ENCODE data around the gene KCNK6. TPM values are rescaled to one million over a fixed set of nuclear protein-coding genes. Genes with fewer than 3 reads are reported as not detected.
"Not testable (repeated sequence)": the region's sequence is repeated elsewhere in the genome, so short reads cannot be mapped to it uniquely, and the experiment has no call there.

Gene KCNK6
- total and polyA plus RNA-seq, 9 donors: 2.0 to 4.4 (median 2.8) TPM

- no peak for DNase-seq
- Histone ChIP-seq H3K27ac (ENCODE audit: low read length) (no peak overlapping the region), H3K36me3 (ENCODE audit: control insufficient read depth, insufficient read depth, low read length) (no peaks in the 10 kb centered on the region), H3K9me3 (replicated peaks; ENCODE audit: control insufficient read depth, low read depth, low read length) (no peaks in the 10 kb centered on the region), H3K4me3 (ENCODE audit: low read length) (no peak overlapping the region), H3K27me3 (ENCODE audit: control insufficient read depth, insufficient read depth, low read length) (peaks cover 63% of the 10 kb centered on the region), H3K4me1 (ENCODE audit: control insufficient read depth, insufficient read depth, low read length) (peaks cover 17% of the 10 kb centered on the region)
- WGBS (ENCODE audit: insufficient coverage): 78% methylated on average over 8 of the region's 9 CpGs
Observed at GRCh38 chr19:38360351-38360750, 40.7 kb downstream of the KCNK6 start.

DNA sequence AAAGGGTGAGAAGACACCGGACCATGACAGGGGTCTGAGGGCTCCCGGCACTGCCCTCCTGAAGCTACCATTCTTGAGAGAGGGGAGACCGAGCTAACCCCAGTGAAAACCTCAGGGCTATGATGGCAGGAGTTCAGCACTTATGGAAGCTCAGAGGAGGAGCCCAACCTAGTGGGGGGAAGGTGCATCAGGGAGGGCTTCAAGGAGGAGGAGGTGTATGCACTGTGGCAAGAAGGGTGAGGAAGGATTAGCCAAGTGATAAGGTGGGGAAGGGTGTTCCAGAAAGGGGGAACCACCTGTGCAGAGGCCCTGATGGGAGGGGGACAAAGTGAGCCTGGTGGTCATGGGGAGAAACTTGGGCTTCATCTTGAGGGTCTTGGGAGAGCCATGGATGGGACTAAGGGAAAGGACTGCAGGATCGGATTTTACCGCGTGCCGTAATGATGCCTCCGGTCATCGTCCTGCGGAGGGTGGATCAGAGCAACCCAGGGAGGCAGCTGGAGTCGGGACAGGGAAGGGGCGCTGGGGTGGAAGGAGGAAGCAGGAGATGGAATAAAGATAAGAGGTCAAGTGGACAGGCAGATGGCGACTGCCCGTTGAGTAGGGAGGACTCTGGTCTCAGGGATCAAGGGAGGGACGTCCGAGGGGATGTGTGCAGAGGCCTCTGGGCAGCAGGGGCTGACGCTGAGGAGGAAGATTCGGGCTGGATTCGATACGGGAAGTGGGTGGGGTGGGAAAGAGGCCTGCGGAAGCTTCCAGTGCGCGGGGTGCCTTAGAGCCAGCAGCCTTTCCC lies 41.4 kb downstream of the KCNK6 start:
- no peaks in the 10 kb centered on the region for H3K36me3 ChIP-seq (ENCODE audit: control insufficient read depth, insufficient read depth, low read length)
- WGBS (ENCODE audit: insufficient coverage): 17% methylated on average over 20 of the region's 23 CpGs
- H3K27ac ChIP-seq (ENCODE audit: low read length): no peak overlapping the region
- H3K4me1 ChIP-seq (ENCODE audit: control insufficient read depth, insufficient read depth, low read length): peaks cover 17% of the 10 kb centered on the region
- H3K27me3 ChIP-seq (ENCODE audit: control insufficient read depth, insufficient read depth, low read length): peaks cover 66% of the 10 kb centered on the region
- no peak for DNase-seq
- H3K9me3 ChIP-seq (replicated peaks; ENCODE audit: control insufficient read depth, low read depth, low read length): no peaks in the 10 kb centered on the region
- peak overlapping the region; percentile 48 for H3K4me3 ChIP-seq (ENCODE audit: low read length)

- Histone ChIP-seq H3K9me3 (replicated peaks; ENCODE audit: control insufficient read depth, low read depth, low read length) (no peaks in the 10 kb centered on the region), H3K4me1 (ENCODE audit: control insufficient read depth, insufficient read depth, low read length) (peaks cover 17% of the 10 kb centered on the region), H3K27me3 (ENCODE audit: control insufficient read depth, insufficient read depth, low read length) (peaks cover 61% of the 10 kb centered on the region), H3K4me3 (ENCODE audit: low read length) (peak overlapping the region; percentile 48), H3K27ac (ENCODE audit: low read length) (no peak overlapping the region), H3K36me3 (ENCODE audit: control insufficient read depth, insufficient read depth, low read length) (no peaks in the 10 kb centered on the region)
- DNase-seq: peak; percentile 81
- under 1% methylated on average over 34 of the region's 37 CpGs for WGBS (ENCODE audit: insufficient coverage)
Observed at GRCh38 chr19:38361633-38362075, 42.0 kb downstream of the KCNK6 start.

- Histone ChIP-seq H3K9me3 (replicated peaks; ENCODE audit: control insufficient read depth, low read depth, low read length) (no peaks in the 10 kb centered on the region), H3K27me3 (ENCODE audit: control insufficient read depth, insufficient read depth, low read length) (peaks cover 60% of the 10 kb centered on the region), H3K27ac (ENCODE audit: low read length) (peak overlapping the region; percentile 42), H3K36me3 (ENCODE audit: control insufficient read depth, insufficient read depth, low read length) (no peaks in the 10 kb centered on the region), H3K4me1 (ENCODE audit: control insufficient read depth, insufficient read depth, low read length) (peaks cover 17% of the 10 kb centered on the region), H3K4me3 (ENCODE audit: low read length) (peak overlapping the region; percentile 48)
- 2% methylated on average over 58 of the region's 68 CpGs for WGBS (ENCODE audit: insufficient coverage)
- DNase-seq: peak; percentile 59
Observed at GRCh38 chr19:38362076-38362945, 42.7 kb downstream of the KCNK6 start.

DNA sequence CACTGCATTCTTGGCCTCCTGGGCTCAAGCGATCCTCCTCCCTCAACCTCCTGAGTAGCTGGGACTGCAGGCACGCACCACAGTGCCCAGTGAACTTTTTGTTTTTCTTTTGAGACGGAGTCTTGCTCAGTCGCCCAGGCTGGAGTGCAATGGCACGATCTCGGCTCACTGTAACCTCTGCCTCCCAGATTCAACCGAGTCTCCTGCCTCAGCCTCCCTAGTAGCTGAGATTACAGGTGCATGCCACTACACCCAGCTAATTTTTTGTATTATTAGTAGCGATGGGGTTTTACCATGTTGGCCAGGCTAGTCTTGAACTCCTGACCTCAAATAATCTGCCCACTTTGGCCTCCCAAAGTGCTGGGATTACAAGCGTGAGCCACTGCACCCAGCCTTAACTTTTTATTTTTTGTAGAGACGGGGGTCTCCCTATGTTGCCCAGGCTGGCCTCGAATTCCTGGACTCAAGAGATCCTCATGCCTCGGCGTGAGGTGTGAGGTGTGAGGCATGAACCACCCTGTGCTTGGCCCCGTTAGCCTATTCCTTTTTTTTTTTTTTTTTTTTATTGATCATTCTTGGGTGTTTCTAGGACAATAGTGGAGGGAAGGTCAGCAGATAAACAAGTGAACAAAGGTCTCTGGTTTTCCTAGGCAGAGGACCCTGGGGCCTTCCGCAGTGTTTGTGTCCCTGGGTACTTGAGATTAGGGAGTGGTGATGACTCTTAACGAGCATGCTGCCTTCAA lies 43.5 kb downstream of the KCNK6 start:
- DNase-seq; H3K9me3 ChIP-seq (replicated peaks; ENCODE audit: control insufficient read depth, low read depth, low read length); H3K27ac ChIP-seq (ENCODE audit: low read length); H3K4me3 ChIP-seq (ENCODE audit: low read length); H3K36me3 ChIP-seq (ENCODE audit: control insufficient read depth, insufficient read depth, low read length): not testable (repeated sequence)
- Histone ChIP-seq H3K27me3 (ENCODE audit: control insufficient read depth, insufficient read depth, low read length) (peaks cover 60% of the 10 kb centered on the region), H3K4me1 (ENCODE audit: control insufficient read depth, insufficient read depth, low read length) (peaks cover 17% of the 10 kb centered on the region)
- WGBS (ENCODE audit: insufficient coverage): 77% methylated on average over 7 of the region's 16 CpGs

GRCh38 chr19:38367041-38367440 lies 47.4 kb downstream of the KCNK6 start:
- Histone ChIP-seq H3K27me3 (ENCODE audit: control insufficient read depth, insufficient read depth, low read length) (peaks cover 27% of the 10 kb centered on the region), H3K4me3 (ENCODE audit: low read length) (no peak overlapping the region), H3K27ac (ENCODE audit: low read length) (no peak overlapping the region), H3K4me1 (ENCODE audit: control insufficient read depth, insufficient read depth, low read length) (peaks cover 10% of the 10 kb centered on the region), H3K36me3 (ENCODE audit: control insufficient read depth, insufficient read depth, low read length) (no peaks in the 10 kb centered on the region), H3K9me3 (replicated peaks; ENCODE audit: control insufficient read depth, low read depth, low read length) (no peaks in the 10 kb centered on the region)
- DNase-seq: no peak
- 71% methylated on average over 12 of the region's 12 CpGs for WGBS (ENCODE audit: insufficient coverage)

DNA sequence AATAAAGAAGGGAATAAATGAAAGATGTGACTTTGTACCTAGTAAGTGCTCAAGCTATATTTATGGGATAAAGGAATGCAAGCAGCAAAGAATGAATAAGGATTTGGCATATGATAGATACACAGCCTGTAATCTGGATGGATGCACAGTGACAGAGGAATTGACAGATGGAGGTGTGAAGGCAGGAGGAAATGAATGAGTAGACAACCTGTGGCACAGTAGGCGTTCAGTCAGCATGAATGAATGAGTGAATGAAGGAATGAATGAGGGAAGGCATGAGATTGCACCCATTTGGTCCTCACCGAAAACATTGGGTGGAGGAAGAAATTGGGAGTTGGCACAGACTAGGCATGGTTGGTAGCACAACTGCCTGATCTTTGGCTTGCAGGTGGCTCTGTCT lies 49.9 kb downstream of the KCNK6 start:
- DNase-seq: no peak
- WGBS (ENCODE audit: insufficient coverage): 75% methylated on average over 1 of the region's 2 CpGs

GRCh38 chr19:38370299-38370698 lies 50.7 kb downstream of the KCNK6 start:
- Histone ChIP-seq H3K4me3 (ENCODE audit: low read length) (no peak overlapping the region), H3K9me3 (replicated peaks; ENCODE audit: control insufficient read depth, low read depth, low read length) (no peaks in the 10 kb centered on the region), H3K4me1 (ENCODE audit: control insufficient read depth, insufficient read depth, low read length) (peaks cover 2% of the 10 kb centered on the region), H3K27me3 (ENCODE audit: control insufficient read depth, insufficient read depth, low read length) (peaks cover 18% of the 10 kb centered on the region), H3K27ac (ENCODE audit: low read length) (no peak overlapping the region), H3K36me3 (ENCODE audit: control insufficient read depth, insufficient read depth, low read length) (no peaks in the 10 kb centered on the region)
- WGBS (ENCODE audit: insufficient coverage): 66% methylated on average over 11 of the region's 12 CpGs
- DNase-seq: no peak

More for the DNA sequence above, 49.9 kb downstream of the KCNK6 start:
- no peaks in the 10 kb centered on the region for H3K36me3 ChIP-seq (ENCODE audit: control insufficient read depth, insufficient read depth, low read length)
- H3K9me3 ChIP-seq (replicated peaks; ENCODE audit: control insufficient read depth, low read depth, low read length): no peaks in the 10 kb centered on the region
- H3K27me3 ChIP-seq (ENCODE audit: control insufficient read depth, insufficient read depth, low read length): peaks cover 18% of the 10 kb centered on the region
- no peak overlapping the region for H3K4me3 ChIP-seq (ENCODE audit: low read length)
- H3K4me1 ChIP-seq (ENCODE audit: control insufficient read depth, insufficient read depth, low read length): no peaks in the 10 kb centered on the region
- H3K27ac ChIP-seq (ENCODE audit: low read length): no peak overlapping the region

- Histone ChIP-seq H3K36me3 (ENCODE audit: control insufficient read depth, insufficient read depth, low read length) (peaks cover 3% of the 10 kb centered on the region), H3K4me1 (ENCODE audit: control insufficient read depth, insufficient read depth, low read length) (peaks cover 10% of the 10 kb centered on the region), H3K27ac (ENCODE audit: low read length) (no peak overlapping the region), H3K9me3 (replicated peaks; ENCODE audit: control insufficient read depth, low read depth, low read length) (no peaks in the 10 kb centered on the region), H3K27me3 (ENCODE audit: control insufficient read depth, insufficient read depth, low read length) (peaks cover 14% of the 10 kb centered on the region), H3K4me3 (ENCODE audit: low read length) (no peak overlapping the region)
- DNase-seq: no peak
- WGBS (ENCODE audit: insufficient coverage): 100% methylated on average over 1 of the region's 6 CpGs
Observed at GRCh38 chr19:38371081-38371480, 51.4 kb downstream of the KCNK6 start.
